Measurements from ENCODE around the gene ATP8A2. TPM values are rescaled to one million over a fixed set of nuclear protein-coding genes. Genes with fewer than 3 reads are reported as not detected.

The ATP8A2 gene
- total and polyA plus RNA-seq, 2 of the 4 experiments (the other 2 are of a cell fraction): 0.02 to 0.18 TPM

DNA sequence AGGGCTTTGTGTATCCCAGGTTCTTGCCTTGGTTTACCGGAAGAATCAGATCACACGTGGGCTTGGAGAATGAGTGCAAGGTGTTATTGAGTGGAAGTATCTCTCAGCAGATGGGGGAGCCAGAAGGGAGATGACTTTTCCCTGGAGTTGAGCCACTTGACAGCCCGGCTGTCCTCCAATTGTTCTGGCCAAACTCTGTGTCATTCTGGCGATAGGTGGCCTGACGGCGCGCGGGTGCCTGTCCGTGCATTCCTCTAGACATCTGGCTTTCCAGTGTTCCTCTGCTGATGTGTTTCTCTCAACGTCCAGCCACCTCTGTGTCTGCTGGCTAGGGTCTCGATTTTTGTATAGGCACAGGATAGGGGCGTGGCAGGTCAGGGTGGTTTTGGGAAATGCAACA is 498.2 kb downstream of the ATP8A2 start:
- Histone ChIP-seq H2AK9ac (replicated peaks; ENCODE audit: low read depth, low read length, poor library complexity) (no peak overlapping the region), H3K4me1 (ENCODE audit: control insufficient read depth, insufficient read depth, low read length) (no peaks in the 10 kb centered on the region), H4K91ac (ENCODE audit: insufficient read depth, low read depth, low read length) (no peak overlapping the region), H3K27ac (ENCODE audit: insufficient read depth, low read length) (no peak overlapping the region), H2BK20ac (ENCODE audit: low read depth, low read length) (no peak overlapping the region), H3K9me1 (ENCODE audit: insufficient read depth, low read length) (no peaks in the 10 kb centered on the region), H3K4ac (ENCODE audit: low read depth, low read length) (no peak overlapping the region), H2AFZ (replicated peaks; ENCODE audit: low read length, poor library complexity) (no peak overlapping the region), H3K36me3 (ENCODE audit: control insufficient read depth, insufficient read depth, low read length) (no peaks in the 10 kb centered on the region), H3K56ac (ENCODE audit: extremely low read depth, insufficient read depth, low read length) (no peak overlapping the region), H2BK15ac (ENCODE audit: low read depth, low read length) (no peak overlapping the region), H3K27me3 (ENCODE audit: control insufficient read depth, insufficient read depth, low read length) (no peaks in the 10 kb centered on the region), H3K14ac (replicated peaks; ENCODE audit: low read depth, low read length) (no peak overlapping the region), H4K20me1 (ENCODE audit: insufficient read depth, low read length) (no peaks in the 10 kb centered on the region), H3K23ac (ENCODE audit: low read depth, low read length) (no peak overlapping the region), H2AK5ac (ENCODE audit: low read depth, low read length) (no peak overlapping the region), H3K79me1 (ENCODE audit: low read depth in 1 of 2, low read length in 2 of 2) (no peaks in the 10 kb centered on the region), H4K5ac (ENCODE audit: low read depth, low read length) (no peak overlapping the region), H3K9ac (ENCODE audit: low read depth, low read length) (no peak overlapping the region), H2BK120ac (ENCODE audit: low read depth, low read length) (no peak overlapping the region), H3K18ac (ENCODE audit: low read depth, low read length) (no peak overlapping the region), H2BK5ac (ENCODE audit: low read depth, low read length, poor library complexity, severe bottlenecking) (no peak overlapping the region), H3K4me2 (ENCODE audit: low read depth, low read length) (no peak overlapping the region), H3K9me3 (ENCODE audit: control insufficient read depth, insufficient read depth, low read length) (no peaks in the 10 kb centered on the region), H3K4me3 (ENCODE audit: insufficient read depth, low read depth, low read length) (no peak overlapping the region), H4K8ac (ENCODE audit: low read depth in 2 of 2, low read length in 2 of 2) (no peak overlapping the region)
- no TSS peak for BruUV-seq (replicated peaks)
- in situ Hi-C loops (cut with MboI; ENCODE audit: low sequenced_read_pairs) (no loop called here), dilution Hi-C loops (cut with HindIII; ENCODE audit: low sequenced_read_pairs, unreplicated experiment) (no loop called here), intact Hi-C loops (cut with micrococcal nuclease) (no loop called here)
- POLR2A ChIA-PET (ENCODE audit: unreplicated experiment): no interaction called here
- ATAC-seq (ENCODE audit: low read depth) (no peak), DNase-seq (no peak)
- CTCF ChIA-PET: no interaction called here
- WGBS, 2 experiments (ENCODE audit: extremely low coverage in 2 of 2, insufficient read length in 1 of 2): 100% methylated on average over 4 of the region's 12 CpGs; no CpG with 5 or more reads in 1 of the 2 experiments
- TF ChIP-seq, protein P1, sequence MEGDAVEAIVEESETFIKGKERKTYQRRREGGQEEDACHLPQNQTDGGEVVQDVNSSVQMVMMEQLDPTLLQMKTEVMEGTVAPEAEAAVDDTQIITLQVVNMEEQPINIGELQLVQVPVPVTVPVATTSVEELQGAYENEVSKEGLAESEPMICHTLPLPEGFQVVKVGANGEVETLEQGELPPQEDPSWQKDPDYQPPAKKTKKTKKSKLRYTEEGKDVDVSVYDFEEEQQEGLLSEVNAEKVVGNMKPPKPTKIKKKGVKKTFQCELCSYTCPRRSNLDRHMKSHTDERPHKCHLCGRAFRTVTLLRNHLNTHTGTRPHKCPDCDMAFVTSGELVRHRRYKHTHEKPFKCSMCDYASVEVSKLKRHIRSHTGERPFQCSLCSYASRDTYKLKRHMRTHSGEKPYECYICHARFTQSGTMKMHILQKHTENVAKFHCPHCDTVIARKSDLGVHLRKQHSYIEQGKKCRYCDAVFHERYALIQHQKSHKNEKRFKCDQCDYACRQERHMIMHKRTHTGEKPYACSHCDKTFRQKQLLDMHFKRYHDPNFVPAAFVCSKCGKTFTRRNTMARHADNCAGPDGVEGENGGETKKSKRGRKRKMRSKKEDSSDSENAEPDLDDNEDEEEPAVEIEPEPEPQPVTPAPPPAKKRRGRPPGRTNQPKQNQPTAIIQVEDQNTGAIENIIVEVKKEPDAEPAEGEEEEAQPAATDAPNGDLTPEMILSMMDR (conservative IDR thresholded peaks at IDR 0.05; ENCODE audit: low read depth, low read length): no peak
- TF ChIP-seq MAZ (IDR thresholded peaks at IDR 0.05; ENCODE audit: borderline replicate concordance, low read depth, low read length) (no peak), RFX5 (IDR thresholded peaks at IDR 0.05; ENCODE audit: low read depth, low read length) (no peak), BHLHE40 (IDR thresholded peaks at IDR 0.05; ENCODE audit: low read depth, low read length) (no peak), MAFK (IDR thresholded peaks at IDR 0.05; ENCODE audit: low read depth, low read length) (no peak), POLR2A (IDR thresholded peaks at IDR 0.05; ENCODE audit: low read depth, low read length) (no peak), NFE2L2 (IDR thresholded peaks at IDR 0.05; ENCODE audit: low read depth, low read length) (no peak), CHD1 (IDR thresholded peaks at IDR 0.05; ENCODE audit: low read depth, low read length) (no peak)
- TF ChIP-seq, protein P2, sequence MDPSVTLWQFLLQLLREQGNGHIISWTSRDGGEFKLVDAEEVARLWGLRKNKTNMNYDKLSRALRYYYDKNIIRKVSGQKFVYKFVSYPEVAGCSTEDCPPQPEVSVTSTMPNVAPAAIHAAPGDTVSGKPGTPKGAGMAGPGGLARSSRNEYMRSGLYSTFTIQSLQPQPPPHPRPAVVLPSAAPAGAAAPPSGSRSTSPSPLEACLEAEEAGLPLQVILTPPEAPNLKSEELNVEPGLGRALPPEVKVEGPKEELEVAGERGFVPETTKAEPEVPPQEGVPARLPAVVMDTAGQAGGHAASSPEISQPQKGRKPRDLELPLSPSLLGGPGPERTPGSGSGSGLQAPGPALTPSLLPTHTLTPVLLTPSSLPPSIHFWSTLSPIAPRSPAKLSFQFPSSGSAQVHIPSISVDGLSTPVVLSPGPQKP (IDR thresholded peaks at IDR 0.05; ENCODE audit: borderline replicate concordance, low read depth, low read length): no peak
- TF ChIP-seq, protein P3, sequence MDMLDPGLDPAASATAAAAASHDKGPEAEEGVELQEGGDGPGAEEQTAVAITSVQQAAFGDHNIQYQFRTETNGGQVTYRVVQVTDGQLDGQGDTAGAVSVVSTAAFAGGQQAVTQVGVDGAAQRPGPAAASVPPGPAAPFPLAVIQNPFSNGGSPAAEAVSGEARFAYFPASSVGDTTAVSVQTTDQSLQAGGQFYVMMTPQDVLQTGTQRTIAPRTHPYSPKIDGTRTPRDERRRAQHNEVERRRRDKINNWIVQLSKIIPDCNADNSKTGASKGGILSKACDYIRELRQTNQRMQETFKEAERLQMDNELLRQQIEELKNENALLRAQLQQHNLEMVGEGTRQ (IDR thresholded peaks at IDR 0.05; ENCODE audit: low read depth, low read length): no peak
